Measurements from ENCODE around the gene COX15. TPM values are rescaled to one million over a fixed set of nuclear protein-coding genes. Genes with fewer than 3 reads are reported as not detected.
"Not testable (repeated sequence)": the region's sequence is repeated elsewhere in the genome, so short reads cannot be mapped to it uniquely, and the experiment has no call there.

The COX15 gene
- total RNA-seq, 4 donors from 2014 or later, result 11.5 to 45.6 (median 30.1) TPM

- Histone ChIP-seq H3K36me3 (no peaks in the 10 kb centered on the region), H3K4me3 (no peak overlapping the region), H3K27me3 (no peaks in the 10 kb centered on the region), H3K9me3 (peaks cover 0 to 7% of the 10 kb centered on the region in 2 donors), H3K27ac (no peak overlapping the region), H3K4me1 (no peaks in the 10 kb centered on the region)
- TF ChIP-seq, protein P1, sequence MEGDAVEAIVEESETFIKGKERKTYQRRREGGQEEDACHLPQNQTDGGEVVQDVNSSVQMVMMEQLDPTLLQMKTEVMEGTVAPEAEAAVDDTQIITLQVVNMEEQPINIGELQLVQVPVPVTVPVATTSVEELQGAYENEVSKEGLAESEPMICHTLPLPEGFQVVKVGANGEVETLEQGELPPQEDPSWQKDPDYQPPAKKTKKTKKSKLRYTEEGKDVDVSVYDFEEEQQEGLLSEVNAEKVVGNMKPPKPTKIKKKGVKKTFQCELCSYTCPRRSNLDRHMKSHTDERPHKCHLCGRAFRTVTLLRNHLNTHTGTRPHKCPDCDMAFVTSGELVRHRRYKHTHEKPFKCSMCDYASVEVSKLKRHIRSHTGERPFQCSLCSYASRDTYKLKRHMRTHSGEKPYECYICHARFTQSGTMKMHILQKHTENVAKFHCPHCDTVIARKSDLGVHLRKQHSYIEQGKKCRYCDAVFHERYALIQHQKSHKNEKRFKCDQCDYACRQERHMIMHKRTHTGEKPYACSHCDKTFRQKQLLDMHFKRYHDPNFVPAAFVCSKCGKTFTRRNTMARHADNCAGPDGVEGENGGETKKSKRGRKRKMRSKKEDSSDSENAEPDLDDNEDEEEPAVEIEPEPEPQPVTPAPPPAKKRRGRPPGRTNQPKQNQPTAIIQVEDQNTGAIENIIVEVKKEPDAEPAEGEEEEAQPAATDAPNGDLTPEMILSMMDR (IDR thresholded peaks at IDR 0.05), result no peak
- TF ChIP-seq POLR2A (IDR thresholded peaks at IDR 0.05), result no peak
- no peak for DNase-seq
- intact Hi-C loops (cut with DNase I; ENCODE audit: low total_unique reads), result no loop called here
Observed at GRCh38 chr10:99742254-99742653, 10.3 kb upstream of the COX15 start.

- no peaks in the 10 kb centered on the region for H3K27me3 ChIP-seq
- DNase-seq, result no peak
- no peaks in the 10 kb centered on the region for H3K4me1 ChIP-seq
- no peak overlapping the region for H3K27ac ChIP-seq
- H3K9me3 ChIP-seq, result peaks cover 0 to 7% of the 10 kb centered on the region in 2 donors
- intact Hi-C loops (cut with DNase I; ENCODE audit: low total_unique reads), result no loop called here
- no peak for TF ChIP-seq POLR2A (IDR thresholded peaks at IDR 0.05)
- TF ChIP-seq, protein P1 (IDR thresholded peaks at IDR 0.05), result no peak
- H3K36me3 ChIP-seq, result no peaks in the 10 kb centered on the region
- no peak overlapping the region for H3K4me3 ChIP-seq
Observed at GRCh38 chr10:99740933-99741559, 9.1 kb upstream of the COX15 start.

DNA sequence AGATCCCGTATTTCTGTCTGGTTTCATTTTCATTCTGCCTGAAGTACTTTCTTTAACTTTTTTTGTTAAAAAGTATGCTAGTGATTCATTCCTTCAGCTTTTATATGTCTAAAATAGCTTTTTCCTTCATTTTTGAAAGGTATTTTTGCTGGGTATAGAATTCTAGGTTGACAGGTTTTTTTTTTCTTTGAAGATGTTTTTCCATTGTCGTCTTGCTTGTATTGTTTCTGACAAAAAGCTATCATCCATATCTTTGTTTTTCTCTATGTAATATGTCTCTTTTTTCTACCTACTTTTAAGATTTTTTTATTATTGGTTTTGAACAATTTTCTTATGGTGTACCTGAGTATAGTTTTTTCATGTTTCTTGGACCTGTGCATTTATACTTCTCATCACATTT is 8.3 kb upstream of the COX15 start:
- Histone ChIP-seq H3K4me3 (no peak overlapping the region), H3K27me3 (no peaks in the 10 kb centered on the region), H3K36me3 (no peaks in the 10 kb centered on the region), H3K4me1 (no peaks in the 10 kb centered on the region), H3K27ac (no peak overlapping the region), H3K9me3 (peaks cover 0 to 7% of the 10 kb centered on the region in 2 donors)
- intact Hi-C loops (cut with DNase I; ENCODE audit: low total_unique reads), result no loop called here
- DNase-seq, result no peak
- no peak for TF ChIP-seq POLR2A (IDR thresholded peaks at IDR 0.05)
- TF ChIP-seq, protein P1 (IDR thresholded peaks at IDR 0.05), result no peak

- H3K27ac ChIP-seq; H3K9me3 ChIP-seq; H3K27me3 ChIP-seq; H3K4me1 ChIP-seq; intact Hi-C loops (cut with DNase I; ENCODE audit: low total_unique reads); H3K4me3 ChIP-seq; DNase-seq; H3K36me3 ChIP-seq: not testable (repeated sequence)
Observed at GRCh38 chr10:99734111-99734510, 2.2 kb upstream of the COX15 start.

DNA sequence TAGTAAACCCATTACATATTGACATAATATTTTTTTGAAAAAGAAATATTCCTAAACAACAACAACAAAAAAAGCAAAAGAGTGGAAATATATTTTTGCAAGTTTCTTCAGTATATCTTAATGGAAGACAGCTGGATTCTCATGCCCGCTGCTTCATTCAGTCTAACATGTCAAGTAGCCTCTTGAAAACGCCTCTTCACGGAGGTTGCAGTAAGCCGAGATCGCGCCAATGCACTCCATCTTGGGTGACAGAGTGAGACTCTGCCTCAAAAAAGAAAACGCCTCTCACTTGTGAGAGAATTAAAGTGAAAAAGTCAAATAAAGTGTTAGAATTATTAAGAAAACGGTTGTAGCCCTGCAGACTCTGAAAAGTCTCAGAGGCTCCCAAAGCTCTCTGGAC is 1.4 kb upstream of the COX15 start:
- TF ChIP-seq POLR2A (IDR thresholded peaks at IDR 0.05), result no peak
- TF ChIP-seq, protein P1 (IDR thresholded peaks at IDR 0.05), result no peak
- Histone ChIP-seq H3K4me3 (peak overlapping the region in 1 of 2 donors; percentile 90), H3K27ac (no peak overlapping the region), H3K36me3 (no peaks in the 10 kb centered on the region), H3K27me3 (no peaks in the 10 kb centered on the region), H3K9me3 (no peaks in the 10 kb centered on the region), H3K4me1 (peaks cover 0 to 6% of the 10 kb centered on the region in 2 donors)
- no peak for DNase-seq
- intact Hi-C loops (cut with DNase I; ENCODE audit: low total_unique reads), result no loop called here

All from uterus (tissue), 4 donors.